GM23338 (cell line): ENCODE measurements around the gene HELZ. TPM values are rescaled to one million over a fixed set of nuclear protein-coding genes. Genes with fewer than 3 reads are reported as not detected.

ENCODE experiments used
- ATAC-seq: fragments of 200-7000 bp; cut with Tn5 transposase; 3 replicates; pipeline ENCODE4 v1.9.1; 2020
- DNase-seq: peaks from one replicate; pipeline ENCODE4 v3.0.0-alpha.2; 2015; ENCODE audit warnings: low spot score
- H2AFZ ChIP-seq: fragments of 200-600 bp; sonication (generic); 2 replicates; pipeline ENCODE4 v1.8.0; 2016; ENCODE audit warnings: antibody characterized with exemption, mild to moderate bottlenecking, moderate library complexity
- H3F3A ChIP-seq: fragments of 200-600 bp; sonication (generic); replicated peaks from 2 replicates; pipeline ENCODE4 v1.8.0; 2017; ENCODE audit warnings: antibody characterized with exemption, mixed run types, low read depth
- H3K27ac ChIP-seq: fragments of 200-600 bp; sonication (generic); 2 replicates; pipeline ENCODE4 v1.6.1; 2016; ENCODE audit warnings: low read depth
- H3K27me3 ChIP-seq: fragments of 200-600 bp; sonication (generic); 2 replicates; pipeline ENCODE4 v1.8.0; 2016; ENCODE audit warnings: mild to moderate bottlenecking, mixed run types, moderate library complexity; ENCODE audit not compliant: insufficient read depth
- H3K36me3 ChIP-seq: fragments of 200-600 bp; sonication (generic); 2 replicates; pipeline ENCODE4 v1.8.0; 2016; ENCODE audit warnings: mild to moderate bottlenecking; ENCODE audit not compliant: insufficient read depth
- H3K4me1 ChIP-seq: fragments of 200-600 bp; sonication (generic); 2 replicates; pipeline ENCODE4 v1.8.0; 2016; ENCODE audit warnings: mild to moderate bottlenecking, moderate library complexity; ENCODE audit not compliant: insufficient read depth
- H3K4me2 ChIP-seq: fragments of 200-600 bp; sonication (generic); 2 replicates; pipeline ENCODE4 v1.7.1; 2017; ENCODE audit warnings: mixed run types
- H3K4me3 ChIP-seq: fragments of 200-600 bp; sonication (generic); 2 replicates; pipeline ENCODE4 v1.6.1; 2016; ENCODE audit warnings: mixed run types
- H3K79me2 ChIP-seq: fragments of 200-600 bp; sonication (generic); replicated peaks from 2 replicates; pipeline ENCODE4 v1.8.0; 2017; ENCODE audit warnings: mild to moderate bottlenecking; ENCODE audit not compliant: insufficient read depth
- H3K9me2 ChIP-seq: fragments of 200-600 bp; sonication (generic); 2 replicates; pipeline ENCODE4 v1.8.0; 2017; ENCODE audit not compliant: insufficient read depth
- H4K20me1 ChIP-seq: fragments of 200-600 bp; sonication (generic); replicated peaks from 2 replicates; pipeline ENCODE4 v1.8.0; 2017; ENCODE audit warnings: mild to moderate bottlenecking; ENCODE audit not compliant: insufficient read depth
- H3K27ac Mint-ChIP-seq: 2 replicates; pipeline ENCODE4 v1.8.0; 2020; ENCODE audit warnings: inconsistent platforms, mild to moderate bottlenecking, moderate library complexity, mixed read lengths
- H3K27me3 Mint-ChIP-seq: 3 replicates; pipeline ENCODE4 v1.8.0; 2022; ENCODE audit warnings: low read depth, mild to moderate bottlenecking, moderate library complexity, mixed read lengths, inconsistent platforms; ENCODE audit not compliant: insufficient read depth, poor library complexity
- H3K36me3 Mint-ChIP-seq: 3 replicates; pipeline ENCODE4 v1.8.0; 2021; ENCODE audit warnings: low read depth, mild to moderate bottlenecking, inconsistent platforms, moderate library complexity, mixed read lengths
- H3K4me1 Mint-ChIP-seq: 3 replicates; pipeline ENCODE4 v1.8.0; 2020; ENCODE audit warnings: mild to moderate bottlenecking, inconsistent platforms, mixed read lengths
- H3K4me3 Mint-ChIP-seq: 3 replicates; pipeline ENCODE4 v1.8.0; 2021; ENCODE audit warnings: moderate library complexity, mild to moderate bottlenecking, inconsistent platforms, mixed read lengths
- H3K9me3 Mint-ChIP-seq: 3 replicates; pipeline ENCODE4 v1.8.0; 2020; ENCODE audit warnings: moderate library complexity, mild to moderate bottlenecking, inconsistent platforms, mixed read lengths
- CREB1 ChIP-seq: fragments of 250-450 bp; sonication (Bioruptor Pico); IDR thresholded peaks from 2 replicates; pipeline ENCODE4 v1.5.0; 2020; ENCODE audit warnings: low read depth, mild to moderate bottlenecking, moderate library complexity
- ETS1 ChIP-seq: IDR thresholded peaks from 2 replicates; pipeline ENCODE4 v1.6.1; 2016; ENCODE audit warnings: antibody characterized with exemption
- EZH2 ChIP-seq: fragments of 200-600 bp; sonication (generic); IDR thresholded peaks from one replicate; pipeline ENCODE4 v1.8.0; 2017; ENCODE audit warnings: antibody characterized with exemption, mild to moderate bottlenecking, low read depth; ENCODE audit not compliant: unreplicated experiment
- EZH2phosphoT487 ChIP-seq: fragments of 200-600 bp; sonication (generic); IDR thresholded peaks from one replicate; pipeline ENCODE4 v1.8.1; 2018; ENCODE audit warnings: antibody characterized with exemption; ENCODE audit not compliant: unreplicated experiment
- JUNB ChIP-seq: IDR thresholded peaks from one replicate; pipeline ENCODE4 v1.6.1; 2016; ENCODE audit warnings: antibody characterized with exemption; ENCODE audit not compliant: unreplicated experiment
- NANOG ChIP-seq: IDR thresholded peaks from 2 replicates; pipeline ENCODE4 v1.6.1; 2016; ENCODE audit warnings: antibody characterized with exemption, borderline replicate concordance
- POLR2AphosphoS5 ChIP-seq: IDR thresholded peaks from 2 replicates; pipeline ENCODE4 v1.6.1; 2016; ENCODE audit warnings: antibody characterized with exemption, low read depth
- REST ChIP-seq: IDR thresholded peaks from one replicate; pipeline ENCODE4 v1.6.1; 2018; ENCODE audit warnings: antibody characterized with exemption; ENCODE audit not compliant: unreplicated experiment
- STAT1 ChIP-seq: IDR thresholded peaks from one replicate; pipeline ENCODE4 v1.6.1; 2016; ENCODE audit warnings: antibody characterized with exemption; ENCODE audit not compliant: unreplicated experiment
- ZNF114 ChIP-seq: fragments of 250-450 bp; sonication (Bioruptor Pico); IDR thresholded peaks from 2 replicates; pipeline ENCODE4 v1.5.0; 2020; ENCODE audit warnings: mild to moderate bottlenecking, moderate library complexity
- ZNF331 ChIP-seq: fragments of 250-450 bp; sonication (Bioruptor Pico); IDR thresholded peaks from 2 replicates; pipeline ENCODE4 v1.5.0; 2020; ENCODE audit warnings: low read depth, mild to moderate bottlenecking, moderate library complexity
- polyA plus RNA-seq: library from polyadenylated mRNA; unstranded; fragments of >200 nt; fragmentation: Nextera tagmentation; extraction: Ambion mirVana; gene quantifications from 2 replicates; pipeline ENCODE4 v1.2.1, GENCODE V29; 2016
- total RNA-seq: library from RNA; depleted of rRNA; stranded (reverse); fragments of >200 nt; shearing (Covaris generic); gene quantifications from 2 replicates; pipeline ENCODE4 v1.2.3, GENCODE V29; 2014
- TF ChIP-seq, protein P1 (sequence below), 2 experiments: fragments of 200-600 bp in 1 of 2; sonication (generic) in 1 of 2; conservative IDR thresholded peaks; 2 replicates each; pipeline versions ENCODE4 v1.5.1 to v1.6.1; 2016 to 2017; ENCODE audit warnings: antibody characterized with exemption in 2 of 2, low read depth in 2 of 2, mild to moderate bottlenecking in 2 of 2, moderate library complexity in 1 of 2
- TF ChIP-seq, protein P2 (sequence below): fragments of 250-450 bp; sonication (Bioruptor Pico); IDR thresholded peaks from 2 replicates; pipeline ENCODE4 v1.5.0; 2020; ENCODE audit warnings: mild to moderate bottlenecking, moderate library complexity

The HELZ gene
- total and polyA plus RNA-seq, 2 experiments from 2014 or later = 38.9 to 62.0 TPM

DNA sequence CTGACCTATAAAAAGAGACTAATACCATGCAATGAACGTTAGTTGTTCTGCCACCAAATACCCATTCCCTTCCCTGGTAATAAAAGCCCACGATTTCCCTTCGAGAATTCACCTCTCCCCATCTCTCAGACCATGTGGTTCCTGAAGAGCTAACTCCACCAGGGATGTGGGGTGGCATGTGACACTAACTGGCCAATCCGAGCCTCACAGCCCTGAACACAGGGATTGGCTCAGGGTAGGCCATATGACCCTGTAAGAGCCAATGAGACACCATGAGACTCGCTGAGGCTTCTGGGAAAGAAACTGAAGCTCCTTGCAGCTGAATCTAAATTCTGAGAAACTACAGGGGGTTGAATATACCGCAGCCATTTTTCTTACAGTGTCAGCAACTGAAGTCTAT lies 21.1 kb downstream of the HELZ start:
- Histone ChIP-seq H3K27ac (no peak overlapping the region), H3K79me2 (peaks cover 52% of the 10 kb centered on the region), H3F3A (no peaks in the 10 kb centered on the region), H2AFZ (no peak overlapping the region), H3K4me2 (no peak overlapping the region), H4K20me1 (peaks cover 25% of the 10 kb centered on the region), H3K4me1 (no peaks in the 10 kb centered on the region), H3K4me3 (no peak overlapping the region), H3K27me3 (no peaks in the 10 kb centered on the region), H3K36me3 (no peaks in the 10 kb centered on the region), H3K9me2 (no peaks in the 10 kb centered on the region)
- DNase-seq (no peak), ATAC-seq (peak; percentile 46; the same call in 2 of the 3 replicates)
- no peaks in the 10 kb centered on the region for H3K9me3 Mint-ChIP-seq
- H3K4me3 Mint-ChIP-seq = no peak overlapping the region
- peaks cover 28% of the 10 kb centered on the region for H3K36me3 Mint-ChIP-seq
- H3K27ac Mint-ChIP-seq = no peak overlapping the region
- no peaks in the 10 kb centered on the region for H3K27me3 Mint-ChIP-seq
- peaks cover 2% of the 10 kb centered on the region; the same call in 2 of the 3 replicates for H3K4me1 Mint-ChIP-seq
- TF ChIP-seq ZNF331 (CRISPR knock-in tag) (no peak), CREB1 (no peak), POLR2AphosphoS5 (no peak), NANOG (no peak), ZNF114 (CRISPR knock-in tag) (no peak), EZH2 (no peak), JUNB (no peak), STAT1 (no peak), ETS1 (no peak), EZH2phosphoT487 (no peak), REST (no peak)
- TF ChIP-seq, protein P1, sequence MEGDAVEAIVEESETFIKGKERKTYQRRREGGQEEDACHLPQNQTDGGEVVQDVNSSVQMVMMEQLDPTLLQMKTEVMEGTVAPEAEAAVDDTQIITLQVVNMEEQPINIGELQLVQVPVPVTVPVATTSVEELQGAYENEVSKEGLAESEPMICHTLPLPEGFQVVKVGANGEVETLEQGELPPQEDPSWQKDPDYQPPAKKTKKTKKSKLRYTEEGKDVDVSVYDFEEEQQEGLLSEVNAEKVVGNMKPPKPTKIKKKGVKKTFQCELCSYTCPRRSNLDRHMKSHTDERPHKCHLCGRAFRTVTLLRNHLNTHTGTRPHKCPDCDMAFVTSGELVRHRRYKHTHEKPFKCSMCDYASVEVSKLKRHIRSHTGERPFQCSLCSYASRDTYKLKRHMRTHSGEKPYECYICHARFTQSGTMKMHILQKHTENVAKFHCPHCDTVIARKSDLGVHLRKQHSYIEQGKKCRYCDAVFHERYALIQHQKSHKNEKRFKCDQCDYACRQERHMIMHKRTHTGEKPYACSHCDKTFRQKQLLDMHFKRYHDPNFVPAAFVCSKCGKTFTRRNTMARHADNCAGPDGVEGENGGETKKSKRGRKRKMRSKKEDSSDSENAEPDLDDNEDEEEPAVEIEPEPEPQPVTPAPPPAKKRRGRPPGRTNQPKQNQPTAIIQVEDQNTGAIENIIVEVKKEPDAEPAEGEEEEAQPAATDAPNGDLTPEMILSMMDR (conservative IDR thresholded peaks at IDR 0.05; ENCODE audit: low read depth in 2 of 2) = no peak
- TF ChIP-seq, protein P2, sequence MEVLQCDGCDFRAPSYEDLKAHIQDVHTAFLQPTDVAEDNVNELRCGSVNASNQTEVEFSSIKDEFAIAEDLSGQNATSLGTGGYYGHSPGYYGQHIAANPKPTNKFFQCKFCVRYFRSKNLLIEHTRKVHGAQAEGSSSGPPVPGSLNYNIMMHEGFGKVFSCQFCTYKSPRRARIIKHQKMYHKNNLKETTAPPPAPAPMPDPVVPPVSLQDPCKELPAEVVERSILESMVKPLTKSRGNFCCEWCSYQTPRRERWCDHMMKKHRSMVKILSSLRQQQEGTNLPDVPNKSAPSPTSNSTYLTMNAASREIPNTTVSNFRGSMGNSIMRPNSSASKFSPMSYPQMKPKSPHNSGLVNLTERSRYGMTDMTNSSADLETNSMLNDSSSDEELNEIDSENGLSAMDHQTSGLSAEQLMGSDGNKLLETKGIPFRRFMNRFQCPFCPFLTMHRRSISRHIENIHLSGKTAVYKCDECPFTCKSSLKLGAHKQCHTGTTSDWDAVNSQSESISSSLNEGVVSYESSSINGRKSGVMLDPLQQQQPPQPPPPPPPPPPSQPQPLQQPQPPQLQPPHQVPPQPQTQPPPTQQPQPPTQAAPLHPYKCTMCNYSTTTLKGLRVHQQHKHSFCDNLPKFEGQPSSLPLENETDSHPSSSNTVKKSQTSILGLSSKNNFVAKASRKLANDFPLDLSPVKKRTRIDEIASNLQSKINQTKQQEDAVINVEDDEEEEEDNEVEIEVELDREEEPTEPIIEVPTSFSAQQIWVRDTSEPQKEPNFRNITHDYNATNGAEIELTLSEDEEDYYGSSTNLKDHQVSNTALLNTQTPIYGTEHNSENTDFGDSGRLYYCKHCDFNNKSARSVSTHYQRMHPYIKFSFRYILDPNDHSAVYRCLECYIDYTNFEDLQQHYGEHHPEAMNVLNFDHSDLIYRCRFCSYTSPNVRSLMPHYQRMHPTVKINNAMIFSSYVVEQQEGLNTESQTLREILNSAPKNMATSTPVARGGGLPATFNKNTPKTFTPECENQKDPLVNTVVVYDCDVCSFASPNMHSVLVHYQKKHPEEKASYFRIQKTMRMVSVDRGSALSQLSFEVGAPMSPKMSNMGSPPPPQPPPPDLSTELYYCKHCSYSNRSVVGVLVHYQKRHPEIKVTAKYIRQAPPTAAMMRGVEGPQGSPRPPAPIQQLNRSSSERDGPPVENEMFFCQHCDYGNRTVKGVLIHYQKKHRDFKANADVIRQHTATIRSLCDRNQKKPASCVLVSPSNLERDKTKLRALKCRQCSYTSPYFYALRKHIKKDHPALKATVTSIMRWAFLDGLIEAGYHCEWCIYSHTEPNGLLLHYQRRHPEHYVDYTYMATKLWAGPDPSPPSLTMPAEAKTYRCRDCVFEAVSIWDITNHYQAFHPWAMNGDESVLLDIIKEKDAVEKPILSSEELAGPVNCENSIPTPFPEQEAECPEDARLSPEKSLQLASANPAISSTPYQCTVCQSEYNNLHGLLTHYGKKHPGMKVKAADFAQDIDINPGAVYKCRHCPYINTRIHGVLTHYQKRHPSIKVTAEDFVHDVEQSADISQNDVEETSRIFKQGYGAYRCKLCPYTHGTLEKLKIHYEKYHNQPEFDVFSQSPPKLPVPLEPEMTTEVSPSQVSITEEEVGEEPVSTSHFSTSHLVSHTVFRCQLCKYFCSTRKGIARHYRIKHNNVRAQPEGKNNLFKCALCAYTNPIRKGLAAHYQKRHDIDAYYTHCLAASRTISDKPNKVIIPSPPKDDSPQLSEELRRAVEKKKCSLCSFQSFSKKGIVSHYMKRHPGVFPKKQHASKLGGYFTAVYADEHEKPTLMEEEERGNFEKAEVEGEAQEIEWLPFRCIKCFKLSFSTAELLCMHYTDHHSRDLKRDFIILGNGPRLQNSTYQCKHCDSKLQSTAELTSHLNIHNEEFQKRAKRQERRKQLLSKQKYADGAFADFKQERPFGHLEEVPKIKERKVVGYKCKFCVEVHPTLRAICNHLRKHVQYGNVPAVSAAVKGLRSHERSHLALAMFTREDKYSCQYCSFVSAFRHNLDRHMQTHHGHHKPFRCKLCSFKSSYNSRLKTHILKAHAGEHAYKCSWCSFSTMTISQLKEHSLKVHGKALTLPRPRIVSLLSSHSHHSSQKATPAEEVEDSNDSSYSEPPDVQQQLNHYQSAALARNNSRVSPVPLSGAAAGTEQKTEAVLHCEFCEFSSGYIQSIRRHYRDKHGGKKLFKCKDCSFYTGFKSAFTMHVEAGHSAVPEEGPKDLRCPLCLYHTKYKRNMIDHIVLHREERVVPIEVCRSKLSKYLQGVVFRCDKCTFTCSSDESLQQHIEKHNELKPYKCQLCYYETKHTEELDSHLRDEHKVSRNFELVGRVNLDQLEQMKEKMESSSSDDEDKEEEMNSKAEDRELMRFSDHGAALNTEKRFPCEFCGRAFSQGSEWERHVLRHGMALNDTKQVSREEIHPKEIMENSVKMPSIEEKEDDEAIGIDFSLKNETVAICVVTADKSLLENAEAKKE (CRISPR knock-in tag) = no peak
